A673 (cell line): Measurements from ENCODE around the gene RBP3. TPM values are rescaled to one million over a fixed set of nuclear protein-coding genes. Genes with fewer than 3 reads are reported as not detected.

Experiments
- BruUV-seq: library from RNA; stranded (reverse); fragments of 400-500 nt; replicated peaks from 2 replicates; lab custom pipeline; 2021; lab: Mats Ljungman, UMichigan
- CTCF ChIA-PET: fragments of 300-600 bp; sonication (Branson Sonifier 250); formaldehyde crosslinking; loops from one replicate; lab custom pipeline; 2022; ENCODE audit warnings: antibody characterized with exemption; lab: Charles Lee
- POLR2A ChIA-PET: fragments of 300-600 bp; sonication (Branson Sonifier 250); formaldehyde crosslinking; loops from one replicate; lab custom pipeline; 2022; ENCODE audit warnings: antibody characterized with exemption; ENCODE audit not compliant: low non-redundant PET; lab: Charles Lee
- DNase-seq: peaks from one replicate; pipeline ENCODE4 v3.0.0-alpha.2; 2015; ENCODE audit warnings: low spot score
- H3K27ac ChIP-seq: fragments of 200-600 bp; sonication (generic); 2 replicates; pipeline ENCODE4 v1.5.1; 2016; ENCODE audit warnings: mixed run types, low read depth, mild to moderate bottlenecking, mixed read lengths, antibody characterized with exemption, low read length; ENCODE audit not compliant: poor library complexity, severe bottlenecking
- H3K27me3 ChIP-seq: fragments of 200-600 bp; sonication (generic); replicated peaks from 2 replicates; pipeline ENCODE4 v1.6.1; 2017; ENCODE audit warnings: mixed run types, low read depth, mild to moderate bottlenecking, mixed read lengths, antibody characterized with exemption, low read length; ENCODE audit not compliant: insufficient read depth, poor library complexity
- H3K36me3 ChIP-seq: fragments of 200-600 bp; sonication (generic); 2 replicates; pipeline ENCODE4 v1.6.1; 2016; ENCODE audit warnings: mixed run types, mild to moderate bottlenecking, mixed read lengths, antibody characterized with exemption, low read length; ENCODE audit not compliant: insufficient read depth, poor library complexity, severe bottlenecking
- H3K4me1 ChIP-seq: fragments of 200-600 bp; sonication (generic); 2 replicates; pipeline ENCODE4 v1.6.1; 2017; ENCODE audit warnings: mixed run types, mild to moderate bottlenecking, mixed read lengths, antibody characterized with exemption, low read length; ENCODE audit not compliant: insufficient read depth, poor library complexity, severe bottlenecking
- H3K4me3 ChIP-seq: fragments of 200-600 bp; sonication (generic); 2 replicates; pipeline ENCODE4 v1.5.1; 2016; ENCODE audit warnings: low read depth, mixed run types, mild to moderate bottlenecking, mixed read lengths, low read length; ENCODE audit not compliant: poor library complexity, severe bottlenecking
- H3K9me3 ChIP-seq: fragments of 200-600 bp; sonication (generic); 2 replicates; pipeline ENCODE4 v1.6.1; 2016; ENCODE audit warnings: mixed run types, low read depth, mild to moderate bottlenecking, mixed read lengths, antibody characterized with exemption, low read length; ENCODE audit not compliant: poor library complexity, severe bottlenecking
- CTCF ChIP-seq: fragments of 300-800, 200-600 bp; sonication (generic); conservative IDR thresholded peaks from 2 replicates; pipeline ENCODE4 v1.5.1; 2017; ENCODE audit warnings: low read depth, mild to moderate bottlenecking, antibody characterized with exemption, low read length, moderate library complexity, mixed read lengths
- EZH2 ChIP-seq: fragments of 200-600 bp; sonication (generic); IDR thresholded peaks from 2 replicates; pipeline ENCODE4 v1.6.1; 2017; ENCODE audit warnings: borderline replicate concordance, low read depth, mild to moderate bottlenecking, mixed read lengths, antibody characterized with exemption, low read length; ENCODE audit not compliant: poor library complexity, severe bottlenecking
- intact Hi-C: fragments of 100-400 bp; cut with micrococcal nuclease; formaldehyde crosslinking; loops from one replicate; pipeline ENCODE4 v1.10.0; 2022; ENCODE audit not compliant: unreplicated experiment
- total RNA-seq: library from RNA; stranded (reverse); gene quantifications from 2 replicates; pipeline ENCODE4 v1.2.3, GENCODE V29; 2021

The RBP3 gene
- total RNA-seq, 1 experiment from 2014 or later: not detected

- Histone ChIP-seq H3K27ac (no peak overlapping the region), H3K36me3 (no peaks in the 10 kb centered on the region), H3K9me3 (no peaks in the 10 kb centered on the region), H3K4me3 (no peak overlapping the region), H3K27me3 (no peaks in the 10 kb centered on the region), H3K4me1 (no peaks in the 10 kb centered on the region)
- TF ChIP-seq CTCF: no peak
- TF ChIP-seq EZH2: no peak
- CTCF ChIA-PET: interaction anchor here (0.5 kb wide), 1 partner anchor 96 kb away, joined by 14 read pairs; no protein-coding TSS in a partner anchor
- BruUV-seq: no TSS peak
- POLR2A ChIA-PET: no interaction called here
- intact Hi-C loops: no loop called here
- DNase-seq: no peak
Observed at GRCh38 chr10:47362199-47362598, 14.0 kb downstream of the RBP3 start.

- Histone ChIP-seq H3K9me3 (no peaks in the 10 kb centered on the region), H3K27me3 (no peaks in the 10 kb centered on the region), H3K27ac (no peak overlapping the region), H3K36me3 (no peaks in the 10 kb centered on the region), H3K4me3 (no peak overlapping the region), H3K4me1 (no peaks in the 10 kb centered on the region)
- POLR2A ChIA-PET: no interaction called here
- no peak for DNase-seq
- BruUV-seq: no TSS peak
- CTCF ChIA-PET: no interaction called here
- intact Hi-C loops: no loop called here
- TF ChIP-seq CTCF: no peak
- no peak for TF ChIP-seq EZH2
Observed at GRCh38 chr10:47363781-47364180, 15.6 kb downstream of the RBP3 start.

- no TSS peak for BruUV-seq
- H3K36me3 ChIP-seq: no peaks in the 10 kb centered on the region
- no peaks in the 10 kb centered on the region for H3K9me3 ChIP-seq
- DNase-seq: no peak
- no peak overlapping the region for H3K4me3 ChIP-seq
- ChIA-PET CTCF (no interaction called here), POLR2A (no interaction called here)
- H3K4me1 ChIP-seq: no peaks in the 10 kb centered on the region
- TF ChIP-seq EZH2 (no peak), CTCF (no peak)
- no peaks in the 10 kb centered on the region for H3K27me3 ChIP-seq
- H3K27ac ChIP-seq: no peak overlapping the region
- intact Hi-C loops: no loop called here
Observed at GRCh38 chr10:47364366-47364765, 16.2 kb downstream of the RBP3 start.
